Trophoblast cell (in vitro differentiated cells and primary cell): ENCODE data around the gene TNFRSF4.

ENCODE experiments used
- DNase-seq, 2 donors: peaks; one replicate each; pipeline ENCODE4 v3.0.0-alpha.2; 2016
- H2AFZ ChIP-seq: 2 replicates; pipeline ENCODE4 v1.6.1; 2013; ENCODE audit warnings: low read length, moderate library complexity, mild to moderate bottlenecking; ENCODE audit not compliant: insufficient read depth, poor library complexity
- H2AK5ac ChIP-seq: 2 replicates; pipeline ENCODE4 v1.6.1; 2013; ENCODE audit warnings: mild to moderate bottlenecking, low read length
- H2BK120ac ChIP-seq: 2 replicates; pipeline ENCODE4 v1.6.1; 2013; ENCODE audit warnings: low read length, mild to moderate bottlenecking, moderate library complexity; ENCODE audit not compliant: insufficient read depth, poor library complexity
- H2BK12ac ChIP-seq: 2 replicates; pipeline ENCODE4 v1.6.1; 2013; ENCODE audit warnings: mild to moderate bottlenecking, low read length, moderate library complexity
- H2BK5ac ChIP-seq: 2 replicates; pipeline ENCODE4 v1.6.1; 2013; ENCODE audit warnings: low read length, low read depth, moderate library complexity, mild to moderate bottlenecking; ENCODE audit not compliant: poor library complexity
- H3K14ac ChIP-seq: 2 replicates; pipeline ENCODE4 v1.6.1; 2013; ENCODE audit warnings: mild to moderate bottlenecking, low read length
- H3K18ac ChIP-seq: 2 replicates; pipeline ENCODE4 v1.6.1; 2013; ENCODE audit warnings: mild to moderate bottlenecking, low read length
- H3K23ac ChIP-seq: 2 replicates; pipeline ENCODE4 v1.6.1; 2013; ENCODE audit warnings: low read length
- H3K27ac ChIP-seq: 2 replicates; pipeline ENCODE4 v1.5.1; 2013; ENCODE audit warnings: low read depth, mild to moderate bottlenecking, inconsistent platforms, low read length, moderate library complexity
- H3K27me3 ChIP-seq: 2 replicates; pipeline ENCODE4 v1.6.1; 2013; ENCODE audit warnings: inconsistent platforms, mild to moderate bottlenecking, low read length, moderate library complexity; ENCODE audit not compliant: insufficient read depth
- H3K36me3 ChIP-seq, 2 experiments: 1 replicate in 1 of 2; 2 replicates in 1 of 2; pipeline ENCODE4 v1.6.1; 2013; ENCODE audit warnings: low read length in 2 of 2, mild to moderate bottlenecking in 2 of 2, moderate library complexity in 1 of 2; ENCODE audit not compliant: insufficient read depth in 2 of 2, control insufficient read depth in 1 of 2
- H3K4ac ChIP-seq: 2 replicates; pipeline ENCODE4 v1.6.1; 2013; ENCODE audit warnings: low read depth, mild to moderate bottlenecking, low read length, moderate library complexity
- H3K4me1 ChIP-seq, 2 experiments: 1 replicate in 1 of 2; 2 replicates in 1 of 2; pipeline ENCODE4 v1.6.1; 2013; ENCODE audit warnings: low read length in 2 of 2, mild to moderate bottlenecking in 2 of 2, moderate library complexity in 1 of 2; ENCODE audit not compliant: insufficient read depth in 2 of 2, control insufficient read depth in 1 of 2
- H3K4me2 ChIP-seq: 2 replicates; pipeline ENCODE4 v1.6.1; 2013; ENCODE audit warnings: inconsistent platforms, mild to moderate bottlenecking, low read length, moderate library complexity
- H3K4me3 ChIP-seq: 2 replicates; pipeline ENCODE4 v1.5.1; 2013; ENCODE audit warnings: mild to moderate bottlenecking, low read depth, low read length, inconsistent platforms
- H3K79me1 ChIP-seq: one replicate; pipeline ENCODE4 v1.6.1; 2013; ENCODE audit warnings: low read length
- H3K79me2 ChIP-seq: 2 replicates; pipeline ENCODE4 v1.6.1; 2013; ENCODE audit warnings: low read length, mild to moderate bottlenecking; ENCODE audit not compliant: control insufficient read depth, insufficient read depth, poor library complexity
- H3K9ac ChIP-seq: 2 replicates; pipeline ENCODE4 v1.6.1; 2013; ENCODE audit warnings: mild to moderate bottlenecking, low read length
- H3K9me3 ChIP-seq: 2 replicates; pipeline ENCODE4 v1.6.1; 2013; ENCODE audit warnings: low read depth, mild to moderate bottlenecking, control low read depth, inconsistent platforms, low read length; ENCODE audit not compliant: insufficient read depth
- H4K12ac ChIP-seq: 2 replicates; pipeline ENCODE4 v1.6.1; 2013; ENCODE audit warnings: low read depth, mild to moderate bottlenecking, low read length, moderate library complexity
- H4K8ac ChIP-seq: 2 replicates; pipeline ENCODE4 v1.6.1; 2013; ENCODE audit warnings: low read depth, mild to moderate bottlenecking, low read length, moderate library complexity
- H4K91ac ChIP-seq: one replicate; pipeline ENCODE4 v1.6.1; 2013; ENCODE audit warnings: low read depth, mild to moderate bottlenecking, low read length, moderate library complexity
- WGBS: extraction: QIAGEN DNeasy Blood & Tissue Kit; methylation state at CpG from one replicate; pipeline ENCODE4 v1.1.7; 2013; ENCODE audit warnings: missing lambda C conversion rate; ENCODE audit not compliant: insufficient read length, insufficient coverage; ENCODE audit errors: extremely low coverage; 5-methylcytosine and 5-hydroxymethylcytosine counted together

TNFRSF4 gene

GRCh38 chr1:1179983-1180861 is 33.7 kb downstream of the TNFRSF4 start:
- Histone ChIP-seq H3K79me2 (no peaks in the 10 kb centered on the region), H4K8ac (no peak overlapping the region), H3K9me3 (peaks cover 15% of the 10 kb centered on the region), H3K4ac (no peak overlapping the region), H2BK120ac (no peak overlapping the region), H4K12ac (no peak overlapping the region), H2BK12ac (no peak overlapping the region), H3K36me3 (no peaks in the 10 kb centered on the region), H3K4me2 (no peak overlapping the region), H3K27me3 (no peaks in the 10 kb centered on the region), H4K91ac (no peak overlapping the region), H3K14ac (no peak overlapping the region), H3K9ac (no peak overlapping the region), H3K79me1 (no peaks in the 10 kb centered on the region), H3K23ac (no peak overlapping the region), H3K4me1 (peaks cover 2 to 6% of the 10 kb centered on the region in 2 experiments), H2BK5ac (no peak overlapping the region), H2AK5ac (no peak overlapping the region), H3K4me3 (no peak overlapping the region), H2AFZ (no peak overlapping the region), H3K27ac (no peak overlapping the region), H3K18ac (no peak overlapping the region)
- no CpG with 5 or more reads among the region's 51 CpGs for WGBS
- DNase-seq: no peak

DNA sequence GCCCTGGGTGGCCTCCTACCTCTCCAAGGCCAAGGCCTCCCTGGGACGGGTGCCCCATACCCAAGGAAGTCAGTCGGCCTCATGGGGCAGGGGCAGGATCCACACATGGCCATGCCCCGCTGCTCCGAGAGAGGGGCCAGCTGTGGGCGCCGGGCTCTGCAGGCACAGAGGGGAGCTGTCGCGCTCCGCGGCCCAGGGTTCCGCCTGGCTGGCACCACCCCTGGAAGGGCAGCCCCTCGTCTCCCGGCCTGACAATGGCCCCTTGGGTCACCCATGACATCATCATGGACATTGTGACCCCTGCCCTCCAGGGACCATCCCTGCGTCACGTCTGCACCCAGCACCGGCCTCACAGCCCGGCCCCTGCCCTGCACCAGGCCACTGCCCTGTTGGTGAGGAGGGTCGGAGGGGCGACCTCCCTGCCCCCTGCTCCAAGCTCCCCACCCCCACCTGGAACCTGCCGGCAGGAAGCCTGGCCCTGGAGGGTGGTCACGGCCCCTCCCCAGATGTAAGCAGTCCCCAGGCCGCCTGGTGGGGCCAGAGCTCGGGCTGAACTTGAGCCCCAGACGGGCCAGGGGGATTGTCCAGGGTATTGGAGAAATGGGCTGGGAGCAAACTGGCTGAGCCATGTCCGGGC is 34.5 kb downstream of the TNFRSF4 start:
- no peak overlapping the region for H3K27ac ChIP-seq
- no peak overlapping the region for H2AFZ ChIP-seq
- no peaks in the 10 kb centered on the region for H3K27me3 ChIP-seq
- no peak overlapping the region for H2AK5ac ChIP-seq
- H2BK5ac ChIP-seq: no peak overlapping the region
- H2BK12ac ChIP-seq: no peak overlapping the region
- peaks cover 11% of the 10 kb centered on the region for H3K9me3 ChIP-seq
- no peaks in the 10 kb centered on the region for H3K36me3 ChIP-seq
- H3K23ac ChIP-seq: no peak overlapping the region
- no peaks in the 10 kb centered on the region for H3K79me1 ChIP-seq
- H4K91ac ChIP-seq: no peak overlapping the region
- no peak for DNase-seq
- H3K79me2 ChIP-seq: no peaks in the 10 kb centered on the region
- no peak overlapping the region for H3K4ac ChIP-seq
- peaks cover 2 to 6% of the 10 kb centered on the region in 2 experiments for H3K4me1 ChIP-seq
- no peak overlapping the region for H3K14ac ChIP-seq
- no peak overlapping the region for H4K12ac ChIP-seq
- H3K18ac ChIP-seq: no peak overlapping the region
- no peak overlapping the region for H3K4me2 ChIP-seq
- H3K9ac ChIP-seq: no peak overlapping the region
- no CpG with 5 or more reads among the region's 25 CpGs for WGBS
- H2BK120ac ChIP-seq: no peak overlapping the region
- no peak overlapping the region for H4K8ac ChIP-seq
- H3K4me3 ChIP-seq: no peak overlapping the region

GRCh38 chr1:1178794-1179331 is 35.1 kb downstream of the TNFRSF4 start:
- no peaks in the 10 kb centered on the region for H3K36me3 ChIP-seq
- no peak overlapping the region for H3K4ac ChIP-seq
- no peak overlapping the region for H3K4me2 ChIP-seq
- H3K4me1 ChIP-seq: peaks cover 2 to 6% of the 10 kb centered on the region in 2 experiments
- no peak overlapping the region for H2BK5ac ChIP-seq
- H2AFZ ChIP-seq: no peak overlapping the region
- H3K27me3 ChIP-seq: no peaks in the 10 kb centered on the region
- H3K27ac ChIP-seq: no peak overlapping the region
- no peak for DNase-seq
- H3K79me2 ChIP-seq: no peaks in the 10 kb centered on the region
- H3K23ac ChIP-seq: no peak overlapping the region
- H4K91ac ChIP-seq: no peak overlapping the region
- H3K9me3 ChIP-seq: peaks cover 11% of the 10 kb centered on the region
- no peak overlapping the region for H2BK12ac ChIP-seq
- H3K79me1 ChIP-seq: no peaks in the 10 kb centered on the region
- no peak overlapping the region for H4K12ac ChIP-seq
- no peak overlapping the region for H2AK5ac ChIP-seq
- H2BK120ac ChIP-seq: no peak overlapping the region
- WGBS: no CpG with 5 or more reads among the region's 32 CpGs
- H3K18ac ChIP-seq: no peak overlapping the region
- H3K4me3 ChIP-seq: no peak overlapping the region
- H3K14ac ChIP-seq: no peak overlapping the region
- no peak overlapping the region for H4K8ac ChIP-seq
- no peak overlapping the region for H3K9ac ChIP-seq

- Histone ChIP-seq H3K9ac (no peak overlapping the region), H3K4ac (no peak overlapping the region), H3K23ac (no peak overlapping the region), H3K79me1 (no peaks in the 10 kb centered on the region), H2BK12ac (no peak overlapping the region), H2BK120ac (no peak overlapping the region), H2BK5ac (no peak overlapping the region), H3K36me3 (no peaks in the 10 kb centered on the region), H2AK5ac (no peak overlapping the region), H3K14ac (no peak overlapping the region), H4K8ac (no peak overlapping the region), H3K9me3 (peaks cover 11% of the 10 kb centered on the region), H3K4me3 (no peak overlapping the region), H2AFZ (no peak overlapping the region), H3K27ac (no peak overlapping the region), H3K18ac (no peak overlapping the region), H3K4me1 (peaks cover 2 to 6% of the 10 kb centered on the region in 2 experiments), H4K12ac (no peak overlapping the region), H3K27me3 (no peaks in the 10 kb centered on the region), H4K91ac (no peak overlapping the region), H3K79me2 (no peaks in the 10 kb centered on the region), H3K4me2 (no peak overlapping the region)
- no CpG with 5 or more reads among the region's 21 CpGs for WGBS
- DNase-seq: no peak
Measured at GRCh38 chr1:1177452-1178206, 36.3 kb downstream of the TNFRSF4 start.
